GM19043 (cell line): ENCODE results near the gene HSD17B2.

Experiments used
- ATAC-seq: cut with Tn5 transposase; IDR thresholded peaks from one replicate; pipeline ENCODE4 v1.9.1; 2021; ENCODE audit warnings: low read depth; ENCODE audit not compliant: unreplicated experiment

Gene HSD17B2

GRCh38 chr16:82017911-82018568, 17.0 kb upstream of the HSD17B2 start:
- no peak for ATAC-seq

DNA sequence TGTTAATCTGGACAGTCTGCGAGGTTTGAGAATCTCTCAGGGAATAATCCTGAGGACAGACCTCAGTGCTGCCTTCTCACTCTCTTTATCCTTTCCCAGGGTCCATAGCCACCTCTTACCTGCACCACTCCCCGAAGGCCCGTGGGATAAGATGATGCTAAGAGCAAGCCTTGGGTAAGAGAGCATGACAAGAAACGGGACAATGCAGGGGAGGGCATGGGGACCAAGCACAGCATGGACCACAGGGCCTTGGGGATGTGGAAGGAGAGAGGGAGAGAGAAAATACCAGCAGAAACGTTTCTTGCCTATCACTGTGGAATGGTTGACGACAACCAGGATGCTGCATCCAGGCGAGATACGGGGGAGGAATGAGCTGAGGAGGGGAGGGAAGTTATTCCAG, 15.5 kb upstream of the HSD17B2 start:
- no peak for ATAC-seq

DNA sequence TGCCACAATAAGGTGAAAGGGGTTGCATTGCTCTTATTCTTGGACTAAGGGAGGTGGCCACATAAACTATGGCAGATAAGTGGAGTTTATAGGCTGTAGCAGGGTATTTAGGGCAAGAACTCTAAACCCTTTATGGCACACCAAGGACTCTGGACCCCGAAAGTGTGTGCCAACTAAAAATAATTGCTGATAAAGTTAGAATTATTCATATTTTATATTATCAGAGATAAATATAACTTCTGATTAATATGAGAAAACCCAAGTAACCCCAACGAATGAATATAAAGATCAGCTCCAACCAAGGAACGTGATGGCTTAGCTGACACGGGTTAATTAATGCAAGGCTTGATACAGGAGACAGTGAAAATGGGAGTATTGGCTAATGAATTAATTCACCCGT, 15.0 kb upstream of the HSD17B2 start:
- no peak for ATAC-seq

DNA sequence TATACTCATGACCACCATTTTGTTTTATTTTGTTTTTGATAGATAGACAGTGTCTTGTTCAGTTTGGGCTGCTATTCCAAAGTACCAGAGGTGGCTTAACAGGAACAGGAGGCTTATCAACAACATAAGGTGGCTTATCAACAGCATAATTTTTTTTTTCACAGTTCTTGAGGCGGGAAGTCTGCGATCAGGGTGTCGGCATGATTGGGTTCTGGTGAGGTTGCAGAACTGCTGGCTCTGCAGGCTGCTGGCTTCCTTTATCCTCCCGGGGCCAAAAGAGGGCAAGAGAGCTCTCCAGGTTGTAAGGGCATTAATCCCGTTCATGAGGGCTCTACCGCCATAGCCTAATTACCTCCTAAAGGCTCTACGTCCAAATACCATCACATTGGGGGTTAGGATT, 11.8 kb upstream of the HSD17B2 start:
- no peak for ATAC-seq

GRCh38 chr16:82024316-82024715, 10.7 kb upstream of the HSD17B2 start:
- no peak for ATAC-seq

DNA sequence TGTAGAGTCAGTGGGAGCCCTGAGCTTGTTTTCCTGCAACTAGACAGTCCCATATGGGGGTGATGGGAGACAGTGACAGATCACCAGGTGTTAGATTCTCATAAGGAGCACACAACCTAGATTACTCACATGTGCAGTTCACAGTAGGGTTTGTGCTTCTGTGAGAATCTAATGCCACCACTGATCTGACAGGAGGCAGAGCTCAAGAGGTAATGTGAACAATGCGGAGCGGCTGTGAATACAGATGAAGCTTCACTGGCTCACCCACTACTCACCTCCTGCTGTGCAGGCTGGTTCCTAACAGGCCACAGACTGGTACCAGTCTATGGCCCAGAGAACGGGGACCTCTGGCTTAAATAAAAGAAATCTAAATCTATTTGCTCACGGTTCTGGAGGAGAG, 10.2 kb upstream of the HSD17B2 start:
- ATAC-seq, result no peak

GRCh38 chr16:82027629-82028064, 7.4 kb upstream of the HSD17B2 start:
- no peak for ATAC-seq

DNA sequence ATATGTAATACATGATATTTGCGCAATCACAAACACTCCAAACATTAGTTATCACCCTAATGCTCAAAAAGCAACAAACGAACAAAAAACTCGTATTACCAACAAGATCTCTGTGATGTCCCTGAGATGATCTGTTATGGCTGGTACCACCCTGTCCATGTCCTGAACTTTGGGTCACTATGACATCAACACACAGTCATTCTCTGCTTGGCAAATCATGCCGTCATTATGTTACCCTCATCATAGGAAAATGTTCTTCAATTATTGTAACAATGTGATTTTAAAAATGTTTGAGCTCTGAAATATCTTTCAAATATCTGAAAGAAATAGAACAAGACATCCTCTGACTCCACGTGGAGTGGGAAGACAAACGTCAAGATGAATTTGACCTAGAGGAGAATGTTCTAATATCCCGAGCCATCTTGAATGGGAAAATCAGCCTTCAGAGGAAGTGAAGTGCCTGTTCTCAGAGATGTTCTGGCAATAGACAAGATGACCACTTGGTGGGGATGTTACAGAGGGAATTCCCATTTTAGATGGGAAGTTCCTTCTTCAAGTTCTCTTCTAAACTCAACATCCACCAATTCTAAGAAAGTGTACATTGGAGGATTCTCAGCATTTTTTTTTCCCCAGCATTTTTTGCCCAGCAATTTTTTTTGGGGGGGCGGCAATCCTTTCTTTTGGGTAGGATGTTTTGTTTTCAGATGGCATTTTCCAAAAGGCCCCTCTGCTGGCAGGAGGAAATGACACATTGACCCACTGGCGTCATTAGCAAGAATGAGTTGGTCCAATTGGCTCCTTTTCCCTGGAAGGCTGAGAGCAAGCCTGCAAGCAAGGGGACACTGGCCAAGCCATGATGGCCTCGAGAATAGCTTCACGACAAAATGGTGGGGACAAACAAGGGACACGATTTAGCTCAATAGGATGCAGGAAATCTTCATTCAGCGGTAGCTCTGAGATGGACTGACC, 3.7 kb upstream of the HSD17B2 start:
- ATAC-seq, result no peak

DNA sequence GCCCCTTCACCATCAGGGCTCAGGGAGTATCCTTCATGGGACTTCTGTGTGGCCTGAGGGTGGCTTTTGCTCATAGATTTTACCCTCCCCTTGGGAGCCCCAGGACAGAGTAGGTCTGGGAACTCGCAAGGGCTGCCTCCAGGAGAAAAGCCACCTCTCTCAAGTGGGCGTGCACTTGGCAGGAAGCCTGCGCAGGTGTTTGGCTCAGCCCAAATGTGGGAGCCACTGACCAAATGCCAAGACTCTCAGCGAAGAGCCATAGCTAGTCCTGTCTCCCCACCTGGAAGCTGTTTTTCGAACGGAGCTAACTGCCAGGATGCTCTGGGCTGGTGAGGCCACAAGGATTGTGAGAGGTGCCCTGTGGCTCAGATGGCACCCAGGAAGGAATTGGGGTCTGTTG, 2.0 kb upstream of the HSD17B2 start:
- ATAC-seq, result no peak

DNA sequence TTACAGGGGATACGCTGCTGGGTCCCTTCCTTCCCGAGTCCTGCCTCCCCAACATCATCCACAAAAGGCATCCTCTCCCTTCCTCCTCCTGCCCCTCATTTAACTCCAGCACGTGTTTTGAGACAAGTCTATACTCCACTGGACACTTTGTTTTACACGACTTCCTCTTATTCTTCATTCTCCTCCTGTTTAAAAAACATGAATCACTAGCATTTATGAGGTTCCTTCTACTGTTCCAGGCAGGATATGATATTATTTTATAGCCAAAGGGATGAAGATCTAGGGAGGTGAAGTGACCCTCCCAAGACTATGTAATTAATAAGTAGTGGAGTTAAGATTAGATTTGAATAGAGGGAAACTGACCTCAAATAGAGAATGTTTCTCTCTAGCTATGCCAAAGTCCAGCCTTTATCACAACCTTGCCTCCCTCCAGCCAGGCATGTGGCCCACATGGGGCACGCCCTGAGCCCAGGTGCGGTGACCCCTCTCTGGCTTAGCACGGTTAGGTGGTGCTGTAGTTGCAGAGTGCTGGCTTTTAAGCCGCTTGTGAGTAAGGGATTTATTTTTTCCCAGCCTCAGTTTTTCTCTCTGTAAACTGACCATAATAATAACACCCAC, 1.3 kb upstream of the HSD17B2 start:
- ATAC-seq, result no peak

DNA sequence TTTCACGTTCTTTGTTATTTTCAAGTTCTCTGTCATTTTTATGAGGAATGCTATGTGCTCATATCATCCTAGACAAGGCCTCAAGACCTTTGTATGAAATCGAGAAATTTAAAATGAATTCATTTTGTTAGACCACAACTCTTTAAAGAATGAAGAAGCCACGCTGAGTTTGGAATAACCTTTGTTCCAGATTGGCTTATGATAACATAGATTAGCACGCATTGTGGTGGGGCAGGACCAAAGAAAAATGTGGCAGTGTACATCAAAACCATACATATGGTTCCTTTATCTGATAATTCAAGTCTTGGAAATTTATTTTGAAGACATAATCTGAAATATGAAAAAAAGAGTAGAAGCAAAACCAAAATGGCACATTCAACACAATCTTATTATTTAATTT, 2.2 kb downstream of the HSD17B2 start:
- ATAC-seq, result no peak

DNA sequence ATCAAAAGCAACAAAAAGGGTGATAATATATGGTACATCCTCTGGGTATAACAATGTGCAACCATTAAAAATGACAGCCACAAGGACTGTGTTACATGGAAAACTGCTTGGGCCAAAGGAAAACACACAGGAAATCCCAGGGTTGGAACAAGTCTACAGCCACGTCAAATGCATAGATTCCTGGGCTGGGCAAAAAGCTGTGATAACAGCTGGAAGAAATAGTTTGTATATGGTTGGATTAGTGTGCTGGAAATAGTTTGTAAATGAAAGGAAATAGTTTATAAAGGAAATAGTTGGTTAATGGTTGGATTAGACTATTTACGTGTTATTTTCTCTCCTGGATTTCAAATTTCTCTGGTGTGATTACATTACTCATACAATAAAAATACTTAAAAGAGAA, 2.6 kb downstream of the HSD17B2 start:
- ATAC-seq, result no peak

- ATAC-seq, result no peak
These were observed 5.2 kb downstream of the HSD17B2 start for GRCh38 chr16:82040296-82040695.

DNA sequence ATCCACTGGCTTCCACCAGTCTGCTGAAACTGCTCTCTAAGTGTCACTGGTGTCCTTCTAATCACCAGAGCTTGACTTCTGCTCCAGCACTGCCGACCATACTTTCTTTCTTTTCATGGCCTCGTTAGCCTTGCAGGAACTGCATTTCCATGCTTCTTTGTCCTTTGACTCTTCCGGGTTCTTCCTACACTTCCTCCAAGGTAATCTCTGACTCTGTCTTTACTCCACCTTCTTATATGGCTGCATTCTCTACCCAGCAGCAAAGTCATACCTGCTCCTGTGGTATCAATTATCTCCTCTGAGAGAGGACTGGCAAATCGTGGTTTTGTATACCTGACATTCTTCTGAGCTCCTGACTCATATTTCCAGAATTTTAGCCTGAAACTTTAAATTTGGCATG, 6.5 kb downstream of the HSD17B2 start:
- no peak for ATAC-seq

DNA sequence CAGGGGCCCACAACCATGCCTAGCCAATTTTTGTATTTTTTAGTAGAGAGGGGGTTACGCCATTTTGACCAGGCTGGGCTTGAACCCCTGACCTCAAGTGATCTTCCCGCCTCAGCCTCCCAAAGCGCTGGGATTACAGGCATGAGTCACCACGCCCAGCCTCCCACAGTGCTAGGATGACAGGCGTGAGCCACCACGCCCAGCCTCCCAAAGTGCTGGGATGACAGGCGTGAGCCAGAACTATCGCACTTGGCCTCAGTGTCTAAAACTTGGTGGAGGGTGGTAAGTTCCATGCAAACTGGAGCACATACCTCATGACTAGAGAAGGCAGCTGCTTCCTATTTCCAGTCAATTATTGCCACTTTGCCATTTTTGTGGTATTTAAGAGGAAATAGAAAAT, 7.1 kb downstream of the HSD17B2 start:
- no peak for ATAC-seq

- ATAC-seq, result no peak
These were observed 7.8 kb downstream of the HSD17B2 start for GRCh38 chr16:82042846-82043245.

GRCh38 chr16:82043680-82044584, 8.9 kb downstream of the HSD17B2 start:
- ATAC-seq, result no peak

- no peak for ATAC-seq
These were observed 9.5 kb downstream of the HSD17B2 start for GRCh38 chr16:82044585-82044911.

- ATAC-seq, result no peak
These were observed 10.4 kb downstream of the HSD17B2 start for GRCh38 chr16:82045465-82045864.

- no peak for ATAC-seq
These were observed 11.5 kb downstream of the HSD17B2 start for GRCh38 chr16:82046541-82046940.

DNA sequence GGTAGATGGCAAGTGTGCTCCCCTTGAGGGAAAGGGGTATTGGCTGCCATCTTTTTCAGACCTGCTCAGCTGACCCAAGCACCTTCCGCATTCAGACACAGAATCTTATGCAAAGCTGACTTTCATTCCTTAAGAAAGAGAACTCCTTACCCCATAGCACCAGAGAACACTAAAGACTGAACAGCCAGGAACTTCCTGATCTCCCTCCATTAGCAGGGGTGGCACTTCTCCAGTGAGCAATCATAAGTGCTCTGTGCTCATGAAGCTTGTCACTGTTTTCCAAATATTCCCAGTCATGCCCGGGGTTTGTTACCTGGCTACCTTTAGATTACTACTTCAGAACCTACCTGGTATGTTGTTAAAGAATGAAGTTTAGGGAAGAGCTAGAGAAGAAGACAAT, 11.9 kb downstream of the HSD17B2 start:
- no peak for ATAC-seq
